ENCODE measurements around the gene RCAN2. TPM values are rescaled to one million over a fixed set of nuclear protein-coding genes. Genes with fewer than 3 reads are reported as not detected.

The RCAN2 gene
- total and polyA plus RNA-seq, 12 donors, result 2.3 to 14.4 (median 6.5) TPM

GRCh38 chr6:46376562-46377061, 114.6 kb downstream of the RCAN2 start:
- Histone ChIP-seq H3K4me1 (replicated peaks in 1 of 2) (peaks cover 0 to 21% of the 10 kb centered on the region in 2 donors), H3K36me3 (replicated peaks in 1 of 2) (no peaks in the 10 kb centered on the region), H3K27me3 (no peaks in the 10 kb centered on the region), H3K27ac (peak overlapping the region in 2 of 5 donors; percentile 15 to 39), H3K4me3 (no peak overlapping the region), H3K9me3 (replicated peaks in 1 of 3) (no peaks in the 10 kb centered on the region)
- WGBS, 4 donors, result 65 to 80% (median 69%) methylated on average over 7 of the region's 7 CpGs
- peak in 2 of 7 donors; percentile 5 to 56 for DNase-seq
- intact Hi-C loops (cut with DNase I), result no loop called here
- no peak for TF ChIP-seq POLR2A (IDR thresholded peaks at IDR 0.05)
- no peak for TF ChIP-seq CTCF (IDR thresholded peaks at IDR 0.05)

GRCh38 chr6:46370622-46371021, 120.6 kb downstream of the RCAN2 start:
- no peak for DNase-seq
- intact Hi-C loops (cut with DNase I), result no loop called here
- no peaks in the 10 kb centered on the region for H3K4me1 ChIP-seq (replicated peaks in 1 of 2)
- H3K4me3 ChIP-seq, result no peak overlapping the region
- no peaks in the 10 kb centered on the region for H3K36me3 ChIP-seq (replicated peaks in 1 of 2)
- H3K27me3 ChIP-seq, result no peaks in the 10 kb centered on the region
- TF ChIP-seq POLR2A (IDR thresholded peaks at IDR 0.05), result no peak
- no peak for TF ChIP-seq CTCF (IDR thresholded peaks at IDR 0.05)
- H3K9me3 ChIP-seq (replicated peaks in 1 of 3), result no peaks in the 10 kb centered on the region
- 80 to 91% (median 83%) methylated on average over 1 of the region's 1 CpG for WGBS, 4 donors
- no peak overlapping the region for H3K27ac ChIP-seq

GRCh38 chr6:46368169-46368536, 123.1 kb downstream of the RCAN2 start:
- 94 to 100% (median 98%) methylated on average over 1 of the region's 1 CpG for WGBS, 4 donors
- Histone ChIP-seq H3K27ac (no peak overlapping the region), H3K27me3 (no peaks in the 10 kb centered on the region), H3K36me3 (replicated peaks in 1 of 2) (no peaks in the 10 kb centered on the region), H3K4me3 (no peak overlapping the region), H3K4me1 (replicated peaks in 1 of 2) (no peaks in the 10 kb centered on the region), H3K9me3 (replicated peaks in 1 of 3) (no peaks in the 10 kb centered on the region)
- no peak for DNase-seq
- intact Hi-C loops (cut with DNase I), result no loop called here
- no peak for TF ChIP-seq CTCF (IDR thresholded peaks at IDR 0.05)
- TF ChIP-seq POLR2A (IDR thresholded peaks at IDR 0.05), result no peak

GRCh38 chr6:46367354-46368168, 123.7 kb downstream of the RCAN2 start:
- H3K27me3 ChIP-seq, result no peaks in the 10 kb centered on the region
- no peak for DNase-seq
- no peaks in the 10 kb centered on the region for H3K36me3 ChIP-seq (replicated peaks in 1 of 2)
- 37 to 51% (median 42%) methylated on average over 2 of the region's 2 CpGs for WGBS, 4 donors
- H3K4me1 ChIP-seq (replicated peaks in 1 of 2), result no peaks in the 10 kb centered on the region
- H3K27ac ChIP-seq, result no peak overlapping the region
- intact Hi-C loops (cut with DNase I), result no loop called here
- no peaks in the 10 kb centered on the region for H3K9me3 ChIP-seq (replicated peaks in 1 of 3)
- TF ChIP-seq CTCF (IDR thresholded peaks at IDR 0.05) (no peak), POLR2A (IDR thresholded peaks at IDR 0.05) (no peak)
- H3K4me3 ChIP-seq, result no peak overlapping the region

Measured in adrenal gland (tissue), 12 donors.